Activated CD4-positive, alpha-beta T cell treated with anti-CD3 and anti-CD28 coated beads, Interleukin-2, Interleukin-6, amounts not matched to agents 100 ng/mL and 50 ng/mL, durations not matched to agents 16 hours and 8 hours (primary cell): ENCODE results near the gene TRAPPC2B.

Experiments used
- DNase-seq: peaks from one replicate; pipeline ENCODE4 v3.0.0-alpha.2; 2020

TRAPPC2B gene

DNA sequence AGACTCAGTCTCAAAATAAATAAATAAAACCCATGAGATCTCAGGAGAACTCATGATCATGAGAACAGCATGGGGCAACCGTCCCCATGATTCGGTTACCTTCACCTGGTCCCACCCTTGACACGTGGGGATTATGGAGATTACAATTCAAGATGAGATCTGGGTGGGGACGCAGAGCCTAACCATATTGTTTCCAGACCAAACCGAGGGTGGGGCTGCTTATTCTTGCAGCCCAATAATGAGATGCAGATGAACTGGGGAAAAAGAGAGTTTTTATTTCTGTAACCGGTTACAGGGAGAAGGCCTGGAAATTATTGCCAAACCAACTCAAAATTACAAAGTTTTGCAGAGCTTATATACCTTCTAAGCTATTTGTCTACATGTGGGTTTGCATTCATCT, 12.8 kb downstream of the TRAPPC2B start:
- DNase-seq = no peak

DNA sequence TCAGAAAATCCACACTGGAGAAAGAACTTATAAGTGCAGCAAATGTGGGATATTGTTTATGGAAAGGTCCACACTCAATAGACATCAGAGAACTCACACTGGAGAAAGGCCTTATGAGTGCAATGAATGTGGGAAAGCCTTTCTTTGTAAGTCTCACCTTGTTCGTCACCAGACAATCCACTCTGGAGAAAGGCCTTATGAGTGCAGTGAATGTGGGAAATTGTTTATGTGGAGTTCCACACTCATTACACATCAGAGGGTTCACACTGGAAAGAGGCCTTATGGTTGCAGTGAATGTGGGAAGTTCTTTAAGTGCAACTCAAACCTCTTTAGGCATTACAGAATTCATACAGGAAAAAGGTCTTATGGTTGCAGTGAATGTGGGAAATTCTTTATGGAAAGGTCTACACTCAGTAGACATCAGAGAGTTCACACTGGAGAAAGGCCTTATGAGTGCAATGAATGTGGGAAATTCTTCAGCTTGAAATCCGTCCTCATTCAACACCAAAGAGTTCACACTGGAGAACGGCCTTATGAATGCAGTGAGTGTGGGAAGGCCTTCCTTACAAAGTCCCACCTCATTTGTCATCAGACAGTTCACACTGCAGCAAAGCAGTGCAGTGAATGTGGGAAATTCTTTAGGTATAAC, 14.3 kb downstream of the TRAPPC2B start:
- DNase-seq = no peak

DNA sequence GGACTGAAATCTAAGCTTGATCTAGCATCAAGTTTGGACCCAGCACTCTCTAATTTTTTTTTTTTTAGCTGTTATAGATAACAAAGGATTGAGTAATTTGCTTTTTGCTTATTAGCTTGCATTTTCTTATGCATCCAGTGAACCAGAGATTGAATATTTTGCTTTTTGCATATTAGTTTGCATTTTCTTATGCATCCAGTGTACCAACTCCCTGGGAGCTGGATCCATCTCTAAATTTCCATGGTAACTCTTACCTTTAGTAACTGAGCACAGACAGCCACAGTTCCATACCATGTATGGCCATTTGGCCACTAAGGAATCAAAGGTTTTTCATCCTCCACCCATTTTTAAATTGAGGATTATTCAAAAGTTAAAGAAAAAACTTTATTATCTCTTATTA, 17.6 kb downstream of the TRAPPC2B start:
- DNase-seq = no peak

DNA sequence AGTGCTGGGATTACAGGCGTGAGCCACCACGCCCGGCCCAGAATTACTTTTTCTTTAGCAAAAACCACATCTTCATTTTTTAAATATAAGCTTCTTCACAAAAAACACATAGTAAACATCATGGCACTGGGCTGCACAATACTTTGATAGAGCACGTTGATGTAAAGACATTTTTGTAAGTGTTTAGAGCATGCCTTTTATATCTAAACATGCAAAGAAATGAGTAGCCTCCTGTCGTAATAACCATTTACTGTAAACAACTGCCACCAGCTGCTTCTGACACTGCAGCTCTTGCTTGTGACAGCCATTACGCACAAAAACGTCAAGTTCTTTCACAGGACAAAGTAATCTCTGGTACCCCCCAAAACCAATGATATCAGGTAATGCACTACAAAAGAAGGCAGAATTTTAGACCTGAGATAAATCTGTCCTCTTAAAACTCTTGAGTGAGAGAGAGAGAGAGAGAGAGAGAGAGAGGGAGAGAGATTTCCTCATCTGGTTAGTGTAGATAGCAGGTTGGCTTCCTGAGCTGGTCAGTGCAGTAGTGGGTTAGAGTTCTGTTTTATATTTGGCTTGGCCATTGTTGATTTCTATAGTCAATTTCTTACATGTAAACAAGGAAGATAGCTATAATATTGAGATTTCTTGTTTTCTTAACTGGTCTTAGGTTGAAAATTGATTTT, 19.6 kb downstream of the TRAPPC2B start:
- DNase-seq = no peak

DNA sequence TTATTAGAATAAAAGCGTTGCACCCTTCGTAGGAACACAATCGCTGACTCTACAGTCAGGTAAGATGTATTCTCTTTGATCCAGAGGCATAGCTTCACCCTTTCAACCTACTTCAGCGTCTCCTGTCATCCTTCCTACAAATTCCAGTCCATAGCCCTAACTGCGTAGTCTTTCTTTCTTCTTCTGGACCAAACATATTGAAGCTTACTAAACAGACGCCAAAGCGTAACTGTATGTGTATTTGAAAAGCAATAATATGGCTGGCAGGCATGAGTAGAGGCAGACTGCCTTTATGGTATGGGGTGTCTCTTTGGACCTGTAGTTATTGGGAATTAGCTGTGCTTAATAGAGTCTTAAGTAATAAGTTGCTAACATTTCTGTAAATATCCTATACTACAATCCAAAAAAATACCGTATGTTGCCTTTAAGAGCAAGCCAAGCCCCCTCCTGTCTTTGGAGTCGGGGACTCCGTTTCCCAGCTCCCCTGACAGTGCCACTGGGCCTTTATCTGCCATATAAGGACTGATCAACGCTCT, 25.9 kb downstream of the TRAPPC2B start:
- DNase-seq = no peak

DNA sequence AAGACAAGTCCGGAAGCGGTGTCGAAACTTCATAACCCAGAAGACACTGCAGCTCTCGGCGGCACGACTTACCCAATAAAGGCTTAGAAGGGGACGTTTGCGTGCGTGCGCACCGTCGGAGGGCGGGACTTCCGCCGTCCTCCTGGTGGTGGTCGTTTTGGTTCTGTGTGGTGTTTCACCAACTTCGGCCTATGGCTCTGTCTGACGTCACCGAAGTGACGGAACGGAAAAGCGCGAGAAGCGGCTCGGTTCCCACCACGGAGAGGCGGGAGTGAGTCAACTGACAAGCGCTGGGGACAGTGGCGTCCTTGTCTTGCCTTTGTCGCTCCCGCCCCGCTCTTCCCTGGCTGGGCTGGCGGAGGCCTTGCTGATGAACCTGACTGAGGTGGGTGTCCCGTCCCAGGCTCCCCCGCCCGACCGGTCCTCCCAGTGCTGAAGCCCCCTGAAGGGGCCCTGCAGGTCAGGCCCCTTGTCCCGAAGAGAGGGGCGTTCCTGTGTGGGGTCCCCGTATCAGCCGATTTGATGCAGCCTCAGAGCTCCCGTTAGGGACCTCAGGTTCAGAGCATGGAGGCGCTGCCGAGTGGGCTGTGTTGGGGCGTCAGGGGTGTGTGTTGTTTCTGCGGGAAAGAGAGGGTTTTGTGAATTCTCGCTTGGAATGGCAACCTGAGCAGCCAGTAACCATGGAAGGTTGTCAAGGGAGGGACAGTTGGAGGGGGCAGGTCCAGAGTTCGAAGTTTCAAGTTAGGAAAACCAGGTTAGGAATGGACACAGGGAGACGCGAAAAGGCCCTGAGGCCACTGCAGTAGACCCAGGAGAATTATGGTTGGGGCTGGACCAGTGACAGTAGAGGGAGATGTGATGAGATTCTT, 26.6 kb downstream of the TRAPPC2B start, which contains the start of gene ZNF548:
ZNF548 (plus strand) TSS at position 125 of the 869 bp plus-strand sequence; CDS start at position 371, 246 bp downstream.
- peak; percentile 96 for DNase-seq

DNA sequence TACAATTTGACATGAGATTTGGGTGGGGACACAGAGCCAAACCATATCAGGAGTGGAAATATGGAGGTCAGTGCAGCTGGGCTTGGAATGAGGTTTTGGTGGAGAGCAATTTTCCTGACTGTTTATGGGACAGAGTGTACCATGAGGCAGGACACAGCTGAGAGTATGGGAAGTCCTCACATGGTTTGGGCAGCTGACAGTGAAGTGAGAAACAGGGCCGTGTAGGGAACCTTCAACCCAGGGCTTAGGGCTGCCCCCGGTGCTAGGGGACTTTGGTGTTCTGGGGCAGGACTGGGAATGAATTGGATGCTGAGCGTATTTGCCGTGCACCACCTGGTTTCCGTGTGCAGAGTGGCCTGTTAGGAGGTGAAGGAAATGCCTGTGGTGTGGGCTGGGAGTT, 32.4 kb downstream of the TRAPPC2B start:
- DNase-seq = no peak

DNA sequence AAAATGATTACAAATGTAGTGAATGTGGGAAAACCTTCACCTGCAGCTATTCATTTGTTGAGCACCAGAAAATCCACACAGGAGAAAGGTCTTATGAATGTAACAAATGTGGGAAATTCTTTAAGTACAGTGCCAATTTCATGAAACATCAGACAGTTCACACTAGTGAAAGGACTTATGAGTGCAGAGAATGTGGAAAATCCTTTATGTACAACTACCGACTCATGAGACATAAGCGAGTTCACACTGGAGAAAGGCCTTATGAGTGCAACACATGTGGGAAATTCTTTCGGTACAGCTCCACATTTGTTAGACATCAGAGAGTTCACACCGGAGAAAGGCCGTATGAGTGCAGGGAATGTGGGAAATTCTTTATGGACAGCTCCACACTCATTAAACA, 35.5 kb downstream of the TRAPPC2B start:
- DNase-seq = no peak

DNA sequence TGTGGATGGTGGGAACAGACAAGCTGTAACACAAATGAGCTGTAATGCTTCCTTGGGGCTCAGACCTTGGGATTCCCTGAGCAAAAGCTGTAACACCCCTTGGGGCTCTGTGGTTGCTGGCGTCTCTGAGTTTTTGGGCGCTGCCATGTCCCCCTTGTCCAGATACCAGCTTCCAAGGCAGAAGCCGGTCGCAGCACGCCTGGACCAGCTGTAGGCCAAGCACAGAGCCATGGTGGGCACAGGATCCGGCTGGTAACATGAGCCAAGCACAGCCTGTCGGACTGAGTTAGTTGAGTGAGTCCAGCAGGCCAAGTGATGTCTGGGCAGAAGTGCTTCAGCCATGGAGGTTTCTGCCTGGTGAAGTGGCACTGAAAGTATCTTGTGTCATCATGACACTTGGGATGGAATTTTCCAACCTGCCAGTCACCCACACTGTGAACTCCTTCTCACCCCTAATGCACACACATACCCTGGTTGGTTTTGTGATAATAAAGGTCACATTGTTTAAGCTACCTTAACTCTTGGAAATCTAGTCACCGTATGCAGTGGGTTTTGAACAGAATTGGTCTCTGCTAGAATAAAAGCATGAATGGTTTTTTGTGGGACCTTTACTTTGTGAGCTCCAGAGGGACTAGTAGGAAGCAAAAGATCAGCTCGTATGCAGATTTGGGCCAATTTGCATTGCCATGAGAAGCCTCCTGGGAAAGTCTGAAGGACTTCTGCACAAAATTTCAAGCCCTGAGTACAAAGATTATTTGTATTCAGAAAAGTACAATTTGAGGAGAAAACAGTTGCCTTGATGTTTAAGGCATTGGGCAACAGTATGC, 40.6 kb downstream of the TRAPPC2B start:
- no peak for DNase-seq

DNA sequence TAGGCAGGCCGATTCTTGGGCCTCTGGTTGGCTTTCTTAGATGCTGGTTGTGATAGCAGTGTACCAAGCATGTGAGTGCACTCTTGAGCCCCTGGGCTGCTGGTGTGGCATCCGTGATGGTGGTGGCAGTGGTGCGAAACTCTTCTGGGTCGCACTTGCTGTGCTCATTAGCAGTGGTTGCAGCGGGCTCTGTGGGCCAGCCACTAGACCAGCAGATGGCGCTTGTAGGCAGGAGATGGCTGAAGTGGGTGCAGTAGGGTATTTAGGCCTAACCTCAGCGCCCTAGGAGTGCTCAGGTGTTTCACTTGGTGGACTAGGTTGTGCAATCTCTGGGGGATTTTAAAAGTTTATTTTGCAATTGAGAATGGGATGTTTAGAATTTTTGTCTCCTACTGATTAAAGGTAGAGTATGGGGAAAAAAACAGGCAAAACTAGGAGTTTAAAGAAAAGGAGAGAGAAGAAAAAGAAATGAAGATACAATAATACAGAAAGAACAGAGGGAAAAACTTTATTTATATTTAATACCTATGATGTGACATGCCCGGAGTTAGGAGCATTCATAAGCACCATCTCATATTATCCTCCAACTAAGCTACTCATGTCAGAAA, 43.3 kb downstream of the TRAPPC2B start:
- peak; percentile 63 for DNase-seq

DNA sequence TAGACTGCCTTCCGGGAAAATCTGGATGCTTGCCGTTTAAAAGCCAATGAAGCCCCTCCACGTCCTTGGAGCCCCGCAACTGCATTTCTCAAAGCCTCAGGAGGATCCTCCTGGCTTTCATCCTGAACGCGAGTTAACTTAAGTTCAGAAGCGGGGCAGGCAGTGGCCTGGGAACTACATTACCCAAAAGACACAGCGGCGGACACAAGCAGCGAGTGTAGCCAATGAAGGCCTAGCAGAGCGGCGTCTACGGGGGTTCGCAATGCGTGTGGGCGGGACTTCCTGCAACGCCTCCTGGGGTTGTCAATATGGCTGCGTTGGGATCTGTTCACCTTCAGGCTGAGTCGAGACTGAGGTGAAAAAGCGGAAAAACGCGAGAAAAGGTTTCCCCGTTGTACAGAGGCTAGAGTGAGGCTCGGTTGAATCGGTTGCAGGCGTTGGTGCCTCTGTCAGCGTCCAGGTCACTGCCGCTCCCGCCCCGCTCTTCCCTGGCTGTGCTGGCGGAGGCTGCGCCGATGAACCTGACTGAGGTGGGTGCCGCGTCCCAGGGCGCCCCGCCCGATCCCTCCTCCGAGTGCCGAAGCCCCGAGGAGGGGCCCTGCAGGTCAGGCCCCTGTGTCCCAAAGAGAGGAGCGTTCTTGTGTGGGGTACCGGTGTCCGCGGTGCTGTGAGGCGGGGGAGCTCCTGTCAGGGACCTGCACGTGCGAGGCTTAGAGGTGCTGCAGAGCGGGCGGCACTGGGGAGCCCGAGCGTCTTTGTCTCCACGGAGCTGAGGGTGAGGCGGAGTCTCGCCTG, 47.7 kb downstream of the TRAPPC2B start, which contains the start of gene ZNF17:
ZNF17 (plus strand) TSS at position 285 of the 795 bp plus-strand sequence. CDS start 2,455 bp downstream, outside the sequence.
- peak; percentile 95 for DNase-seq
